ENCODE data around the gene ILF2.

Gene ILF2

DNA sequence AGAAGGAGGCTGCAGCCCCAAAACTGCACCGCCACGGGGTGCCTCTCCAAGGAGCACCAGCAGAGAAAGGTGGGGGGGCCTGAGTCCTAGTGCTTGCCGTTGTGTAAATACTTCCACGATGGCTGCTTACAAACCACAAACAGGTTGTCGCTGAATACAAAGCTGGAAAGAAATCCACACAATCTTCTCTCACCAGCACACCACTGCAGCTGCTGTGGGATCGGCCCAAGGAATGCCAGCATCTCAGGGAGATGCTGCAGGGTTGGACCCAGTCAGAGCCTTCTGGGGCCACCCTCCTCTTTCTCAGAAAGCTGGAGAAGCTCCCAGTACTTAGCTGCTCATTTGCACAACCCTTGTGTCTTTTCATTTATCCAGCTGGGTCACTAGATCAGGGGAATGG is 51.6 kb downstream of the ILF2 start:
- no peaks in the 10 kb centered on the region for H3K9me3 ChIP-seq (ENCODE audit: low read depth, low read length)
- H3K9ac ChIP-seq (ENCODE audit: insufficient read length): no peak overlapping the region
- no peak for DNase-seq (ENCODE audit: low read depth, low spot score)

DNA sequence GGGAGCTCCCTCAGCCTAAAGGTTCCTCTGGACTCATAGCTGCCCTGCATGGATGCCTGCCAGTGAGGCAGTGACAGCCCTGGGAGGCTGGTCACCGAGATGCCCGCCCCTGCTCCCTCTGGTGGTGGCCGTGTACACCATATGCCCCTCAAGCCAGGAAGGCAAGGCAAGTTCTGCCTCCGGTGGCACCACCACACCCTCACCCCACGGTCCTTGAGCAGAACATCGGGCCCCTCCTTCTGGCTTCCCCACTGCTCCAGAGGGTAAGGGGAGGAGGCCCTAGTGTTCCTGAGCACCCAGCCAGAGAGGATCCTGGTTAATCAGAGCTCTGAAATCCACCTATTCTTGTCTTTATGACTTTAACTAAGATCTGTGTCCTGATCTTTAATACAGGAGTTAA is 53.1 kb downstream of the ILF2 start:
- DNase-seq (ENCODE audit: low read depth, low spot score): no peak
- Histone ChIP-seq H3K9ac (ENCODE audit: insufficient read length) (no peak overlapping the region), H3K9me3 (ENCODE audit: low read depth, low read length) (no peaks in the 10 kb centered on the region), H3K4me3 (no peak overlapping the region), H3K27ac (no peak overlapping the region), H3K36me3 (ENCODE audit: insufficient read depth, low read length) (no peaks in the 10 kb centered on the region)
- TF ChIP-seq FOXP2 (optimal IDR thresholded peaks at IDR 0.05; ENCODE audit: control extremely low read depth, extremely low read length, insufficient read depth) (no peak), EZH2 (IDR thresholded peaks at IDR 0.05) (no peak), POLR2AphosphoS5 (IDR thresholded peaks at IDR 0.05; ENCODE audit: borderline replicate concordance, low read depth, low read length) (no peak)

More for the DNA sequence above, 51.6 kb downstream of the ILF2 start:
- Histone ChIP-seq H3K27ac (no peak overlapping the region), H3K36me3 (ENCODE audit: insufficient read depth, low read length) (no peaks in the 10 kb centered on the region), H3K4me3 (no peak overlapping the region)
- no peak for TF ChIP-seq POLR2AphosphoS5 (IDR thresholded peaks at IDR 0.05; ENCODE audit: borderline replicate concordance, low read depth, low read length)
- no peak for TF ChIP-seq EZH2 (IDR thresholded peaks at IDR 0.05)
- no peak for TF ChIP-seq FOXP2 (optimal IDR thresholded peaks at IDR 0.05; ENCODE audit: control extremely low read depth, extremely low read length, insufficient read depth)

DNA sequence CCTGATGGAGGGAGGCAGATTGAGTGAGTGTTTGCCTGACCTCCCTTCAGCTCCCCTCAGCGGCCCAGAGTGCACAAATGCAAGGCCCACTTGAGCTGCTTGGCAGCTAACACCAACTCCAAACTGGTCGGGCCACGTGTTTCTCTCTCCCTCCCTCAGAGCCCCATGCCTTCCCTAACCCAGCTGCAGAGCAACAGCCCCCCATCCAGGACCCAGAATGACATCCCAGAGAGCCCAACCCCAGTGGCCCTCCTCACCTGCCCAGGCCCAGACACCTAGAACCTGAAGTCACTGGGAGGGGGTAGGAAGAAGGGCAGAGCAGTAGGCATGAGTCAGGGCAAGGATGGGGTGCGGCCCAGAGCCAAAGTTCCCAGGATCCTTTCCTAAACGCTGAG is 53.9 kb downstream of the ILF2 start:
- no peak overlapping the region for H3K4me3 ChIP-seq
- H3K9ac ChIP-seq (ENCODE audit: insufficient read length): no peak overlapping the region
- DNase-seq (ENCODE audit: low read depth, low spot score): no peak
- H3K9me3 ChIP-seq (ENCODE audit: low read depth, low read length): no peaks in the 10 kb centered on the region
- no peak for TF ChIP-seq FOXP2 (optimal IDR thresholded peaks at IDR 0.05; ENCODE audit: control extremely low read depth, extremely low read length, insufficient read depth)
- TF ChIP-seq EZH2 (IDR thresholded peaks at IDR 0.05): no peak
- no peak for TF ChIP-seq POLR2AphosphoS5 (IDR thresholded peaks at IDR 0.05; ENCODE audit: borderline replicate concordance, low read depth, low read length)
- H3K36me3 ChIP-seq (ENCODE audit: insufficient read depth, low read length): no peaks in the 10 kb centered on the region
- H3K27ac ChIP-seq: no peak overlapping the region

DNA sequence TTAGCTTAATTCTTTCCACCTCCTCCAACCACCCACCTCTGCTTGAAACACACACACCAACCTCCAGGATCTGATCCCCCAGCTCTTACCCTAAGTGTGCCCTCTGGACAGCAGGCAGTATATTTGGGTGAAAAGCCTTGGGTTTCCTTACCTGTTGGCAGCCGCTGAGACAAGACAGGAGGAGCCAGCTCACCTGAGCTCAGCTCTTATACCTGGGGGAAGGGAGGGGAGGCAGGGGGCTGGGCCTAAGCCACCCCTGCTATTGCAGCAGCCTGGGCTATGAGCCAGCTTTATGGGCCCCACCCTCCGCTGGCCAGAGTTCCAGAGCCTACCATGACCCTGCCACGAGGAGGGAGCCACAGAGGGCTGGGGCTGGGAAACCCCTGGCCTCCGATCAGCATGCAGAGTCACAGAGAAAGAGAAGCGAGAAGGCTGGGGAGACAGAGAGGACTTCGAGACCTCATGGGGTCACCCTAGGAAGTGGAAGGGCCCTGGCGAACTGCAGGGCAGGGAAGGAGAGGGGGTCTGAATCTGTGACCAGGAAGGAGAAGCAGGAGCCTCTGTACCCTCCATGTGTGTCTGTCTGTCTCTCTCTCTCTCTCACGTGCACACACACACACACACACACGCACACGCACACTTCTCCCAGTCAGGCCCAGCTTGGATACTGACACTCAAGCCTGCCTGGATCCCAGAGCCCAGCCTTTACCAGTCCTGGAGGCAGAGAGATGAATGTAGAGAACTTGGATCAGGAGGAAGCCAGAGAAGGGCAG is 54.5 kb downstream of the ILF2 start, which contains the start of gene S100A14:
Gene S100A14, minus strand, starts transcription at position 182 of the 773 bp plus-strand sequence. CDS start 467 bp downstream, outside the sequence.
- Histone ChIP-seq H3K27ac (no peak within 1 kb of the TSS), H3K4me3 (no peak within 1 kb of the TSS), H3K9me3 (ENCODE audit: low read depth, low read length) (no peaks in the 10 kb centered on the region), H3K9ac (ENCODE audit: insufficient read length) (no peak within 1 kb of the TSS), H3K36me3 (ENCODE audit: insufficient read depth, low read length) (no peaks in the 10 kb centered on the region)
- DNase-seq (ENCODE audit: low read depth, low spot score): no peak
- TF ChIP-seq POLR2AphosphoS5 (IDR thresholded peaks at IDR 0.05; ENCODE audit: borderline replicate concordance, low read depth, low read length) (no peak), FOXP2 (optimal IDR thresholded peaks at IDR 0.05; ENCODE audit: control extremely low read depth, extremely low read length, insufficient read depth) (no peak), EZH2 (IDR thresholded peaks at IDR 0.05) (no peak)

DNA sequence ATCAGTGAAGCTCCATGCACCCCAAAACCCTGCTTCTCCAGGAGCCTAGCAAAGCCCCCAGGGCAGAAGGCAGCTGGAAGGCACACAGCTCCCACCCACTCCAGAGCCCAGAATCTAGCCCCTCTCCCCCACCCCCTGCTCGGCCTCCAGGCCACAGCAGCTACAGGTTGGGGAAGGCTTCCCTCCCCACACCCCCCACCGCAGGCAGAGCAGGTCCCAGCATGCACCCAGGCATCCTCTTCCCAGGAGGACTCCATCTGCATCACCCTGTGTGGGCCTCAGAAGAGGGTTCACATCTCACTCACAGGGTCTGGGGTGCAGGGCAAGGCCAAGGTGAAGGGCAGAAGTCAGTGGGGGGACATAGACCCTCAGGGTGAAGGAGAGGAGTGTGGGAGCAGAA is 55.4 kb downstream of the ILF2 start:
- H3K27ac ChIP-seq: no peak overlapping the region

DNA sequence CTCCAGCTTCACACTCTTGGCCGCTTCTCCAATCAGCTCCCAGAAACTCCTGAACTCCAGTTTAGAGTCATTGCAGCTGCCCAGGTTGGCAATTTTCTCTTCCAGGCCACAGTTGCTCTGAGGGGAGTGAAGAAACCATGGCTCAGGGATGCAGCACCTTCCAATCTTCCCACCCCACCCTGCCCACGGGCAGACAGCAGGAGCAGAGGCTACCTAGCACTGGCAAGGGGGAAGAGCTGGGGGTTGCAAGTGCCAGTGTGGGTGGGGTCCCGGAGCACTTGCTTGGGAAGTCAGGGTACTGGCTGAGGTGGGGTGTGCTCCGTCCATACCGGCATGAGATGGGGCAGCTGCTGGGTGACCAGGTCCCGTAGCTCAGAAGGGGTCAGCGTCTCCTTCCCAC is 55.9 kb downstream of the ILF2 start:
- TF ChIP-seq FOXP2 (optimal IDR thresholded peaks at IDR 0.05; ENCODE audit: control extremely low read depth, extremely low read length, insufficient read depth): no peak
- TF ChIP-seq EZH2 (IDR thresholded peaks at IDR 0.05): no peak
- no peak for TF ChIP-seq POLR2AphosphoS5 (IDR thresholded peaks at IDR 0.05; ENCODE audit: borderline replicate concordance, low read depth, low read length)
- H3K27ac ChIP-seq: no peak overlapping the region
- no peak for DNase-seq (ENCODE audit: low read depth, low spot score)
- H3K9me3 ChIP-seq (ENCODE audit: low read depth, low read length): no peaks in the 10 kb centered on the region
- no peak overlapping the region for H3K4me3 ChIP-seq
- no peaks in the 10 kb centered on the region for H3K36me3 ChIP-seq (ENCODE audit: insufficient read depth, low read length)
- H3K9ac ChIP-seq (ENCODE audit: insufficient read length): no peak overlapping the region

More for the DNA sequence above, 55.4 kb downstream of the ILF2 start:
- H3K9me3 ChIP-seq (ENCODE audit: low read depth, low read length): no peaks in the 10 kb centered on the region
- DNase-seq (ENCODE audit: low read depth, low spot score): no peak
- no peak overlapping the region for H3K9ac ChIP-seq (ENCODE audit: insufficient read length)
- TF ChIP-seq EZH2 (IDR thresholded peaks at IDR 0.05): no peak
- TF ChIP-seq POLR2AphosphoS5 (IDR thresholded peaks at IDR 0.05; ENCODE audit: borderline replicate concordance, low read depth, low read length): no peak
- TF ChIP-seq FOXP2 (optimal IDR thresholded peaks at IDR 0.05; ENCODE audit: control extremely low read depth, extremely low read length, insufficient read depth): no peak
- H3K36me3 ChIP-seq (ENCODE audit: insufficient read depth, low read length): no peaks in the 10 kb centered on the region
- H3K4me3 ChIP-seq: no peak overlapping the region

DNA sequence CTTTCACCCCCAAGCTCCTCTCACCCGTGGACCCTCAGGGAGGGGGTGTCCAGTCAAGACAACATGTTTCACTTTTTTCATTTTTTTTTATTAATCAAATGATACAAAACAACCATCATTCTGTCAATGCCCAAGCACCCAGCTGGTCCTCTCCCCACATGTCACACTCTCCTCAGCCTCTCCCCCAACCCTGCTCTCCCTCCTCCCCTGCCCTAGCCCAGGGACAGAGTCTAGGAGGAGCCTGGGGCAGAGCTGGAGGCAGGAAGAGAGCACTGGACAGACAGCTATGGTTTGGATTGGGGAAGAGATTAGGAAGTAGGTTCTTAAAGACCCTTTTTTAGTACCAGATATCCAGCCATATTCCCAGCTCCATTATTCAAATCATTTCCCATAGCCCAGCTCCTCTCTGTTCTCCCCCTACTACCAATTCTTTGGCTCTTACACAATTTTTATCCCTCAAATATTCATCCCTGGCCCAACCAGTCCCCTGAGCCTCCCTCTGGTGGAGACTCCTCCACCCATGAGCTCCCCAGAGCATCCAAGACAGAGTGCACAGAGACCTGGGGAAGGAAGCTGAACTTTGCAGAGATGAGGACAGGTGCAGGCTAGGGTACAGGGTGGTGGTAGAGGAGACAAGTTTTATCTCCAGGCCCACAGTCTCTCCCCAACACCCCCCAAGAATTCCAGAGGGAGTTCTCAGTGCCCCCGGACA is 56.4 kb downstream of the ILF2 start:
- H3K4me3 ChIP-seq: no peak overlapping the region
- H3K36me3 ChIP-seq (ENCODE audit: insufficient read depth, low read length): no peaks in the 10 kb centered on the region
- TF ChIP-seq EZH2 (IDR thresholded peaks at IDR 0.05): no peak
- TF ChIP-seq FOXP2 (optimal IDR thresholded peaks at IDR 0.05; ENCODE audit: control extremely low read depth, extremely low read length, insufficient read depth): no peak
- TF ChIP-seq POLR2AphosphoS5 (IDR thresholded peaks at IDR 0.05; ENCODE audit: borderline replicate concordance, low read depth, low read length): no peak
- no peaks in the 10 kb centered on the region for H3K9me3 ChIP-seq (ENCODE audit: low read depth, low read length)
- H3K27ac ChIP-seq: no peak overlapping the region
- H3K9ac ChIP-seq (ENCODE audit: insufficient read length): no peak overlapping the region
- no peak for DNase-seq (ENCODE audit: low read depth, low spot score)

DNA sequence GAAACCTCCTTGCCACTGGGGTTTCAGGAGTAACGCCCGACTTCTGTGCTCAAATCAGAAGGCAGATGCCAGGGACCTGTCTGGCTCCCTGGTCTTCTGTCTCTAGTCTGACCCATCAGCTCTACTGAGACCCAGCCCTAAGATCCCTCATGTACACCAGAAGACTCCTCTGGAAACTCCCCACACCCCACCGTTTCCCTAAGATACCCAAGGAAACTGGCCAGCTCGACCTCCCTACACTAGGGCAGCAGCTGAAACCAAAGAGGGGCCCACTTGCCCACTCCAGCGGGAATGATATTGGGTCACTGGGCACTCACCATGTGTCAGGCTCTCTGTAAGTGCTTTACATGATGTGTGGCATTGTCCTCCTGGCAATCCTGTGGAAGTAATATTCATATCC is 57.4 kb downstream of the ILF2 start:
- Histone ChIP-seq H3K9me3 (ENCODE audit: low read depth, low read length) (no peaks in the 10 kb centered on the region), H3K36me3 (ENCODE audit: insufficient read depth, low read length) (no peaks in the 10 kb centered on the region), H3K9ac (ENCODE audit: insufficient read length) (no peak overlapping the region), H3K27ac (no peak overlapping the region), H3K4me3 (no peak overlapping the region)
- no peak for DNase-seq (ENCODE audit: low read depth, low spot score)
- TF ChIP-seq POLR2AphosphoS5 (IDR thresholded peaks at IDR 0.05; ENCODE audit: borderline replicate concordance, low read depth, low read length) (no peak), EZH2 (IDR thresholded peaks at IDR 0.05) (no peak), FOXP2 (optimal IDR thresholded peaks at IDR 0.05; ENCODE audit: control extremely low read depth, extremely low read length, insufficient read depth) (no peak)

Measured in SK-N-MC (cell line).